Middle frontal gyrus (tissue), 1 donor: ENCODE data around the gene ZMYND19.
"Not testable (repeated sequence)": the region's sequence is repeated elsewhere in the genome, so short reads cannot be mapped to it uniquely, and the experiment has no call there.

Experiments used
- DNase-seq: peaks from one replicate; pipeline ENCODE4 v3.0.0-alpha.2; 2015; ENCODE audit warnings: low spot score; ENCODE audit errors: extremely low spot score

ZMYND19 gene

DNA sequence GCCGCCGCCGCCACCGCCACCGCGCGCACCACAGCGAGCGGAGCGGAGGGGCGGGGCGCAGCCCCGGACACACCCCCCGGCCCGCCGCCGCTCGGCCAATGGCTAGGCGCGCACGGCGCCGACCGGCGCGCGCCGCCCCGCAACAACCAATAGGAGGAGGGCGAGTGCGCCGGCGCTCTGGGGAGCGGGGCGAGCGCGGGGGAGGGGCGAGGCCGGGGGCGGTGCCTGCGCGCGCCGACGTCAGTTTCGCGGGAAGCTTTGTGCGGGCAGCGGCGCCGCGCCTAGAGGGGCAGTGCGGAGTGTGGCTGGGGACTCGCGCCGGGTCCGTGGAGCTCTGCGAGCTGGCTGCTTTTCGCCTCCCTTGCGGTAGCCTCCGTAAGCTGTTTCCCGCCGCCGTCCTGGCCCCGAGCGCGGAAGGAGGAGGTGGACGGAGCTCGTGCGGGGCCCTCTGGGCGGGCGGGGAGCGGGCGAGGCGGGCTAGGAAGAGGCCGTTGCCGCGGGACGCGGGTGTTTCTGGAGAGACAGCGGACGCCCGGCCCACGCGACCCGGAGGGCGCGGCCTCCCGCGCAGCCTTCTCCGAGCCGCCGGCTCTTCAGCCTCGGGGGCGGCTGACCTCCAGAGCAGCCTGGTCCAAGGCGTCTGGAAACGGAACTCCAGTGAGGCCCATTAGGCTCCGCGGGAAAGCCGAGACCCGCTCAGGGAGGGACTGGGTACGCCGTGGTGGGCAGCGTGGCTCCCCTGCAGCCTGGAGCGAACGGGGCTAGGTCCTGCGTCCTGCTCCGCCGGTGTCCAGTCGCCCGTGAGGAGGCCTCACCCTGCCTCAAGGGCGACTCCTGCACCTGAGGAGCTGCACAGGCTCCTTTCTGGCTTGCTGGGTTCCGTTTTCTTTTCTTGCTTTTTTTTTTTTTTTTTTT is at the start of gene ZMYND19:
TSS of gene ZMYND19 (minus strand) at position 44 of the 915 bp plus-strand sequence. CDS start 249 bp downstream, outside the sequence.
- peak; percentile 74 for DNase-seq

GRCh38 chr9:137639303-137640051 is 49.2 kb upstream of the ZMYND19 start:
- DNase-seq, result no peak

DNA sequence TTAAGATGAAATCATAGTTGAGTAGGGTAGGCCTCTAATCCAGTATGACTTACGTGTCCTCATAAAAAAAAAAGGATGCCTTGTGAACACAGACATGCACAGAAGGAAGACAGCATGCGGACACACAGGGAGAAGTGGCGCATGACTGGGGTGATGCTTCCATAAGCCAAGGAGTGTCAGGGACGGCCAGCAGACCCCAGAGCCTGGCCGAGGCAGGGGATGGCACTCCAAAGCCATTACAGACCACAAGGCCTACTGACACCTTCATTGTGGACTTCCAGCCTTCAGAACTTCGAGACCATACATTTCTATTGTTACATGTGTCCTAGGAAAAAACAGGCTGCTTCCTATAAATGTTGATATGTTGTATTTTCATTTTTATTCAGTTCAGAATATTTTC is 48.4 kb upstream of the ZMYND19 start:
- DNase-seq, result no peak

DNA sequence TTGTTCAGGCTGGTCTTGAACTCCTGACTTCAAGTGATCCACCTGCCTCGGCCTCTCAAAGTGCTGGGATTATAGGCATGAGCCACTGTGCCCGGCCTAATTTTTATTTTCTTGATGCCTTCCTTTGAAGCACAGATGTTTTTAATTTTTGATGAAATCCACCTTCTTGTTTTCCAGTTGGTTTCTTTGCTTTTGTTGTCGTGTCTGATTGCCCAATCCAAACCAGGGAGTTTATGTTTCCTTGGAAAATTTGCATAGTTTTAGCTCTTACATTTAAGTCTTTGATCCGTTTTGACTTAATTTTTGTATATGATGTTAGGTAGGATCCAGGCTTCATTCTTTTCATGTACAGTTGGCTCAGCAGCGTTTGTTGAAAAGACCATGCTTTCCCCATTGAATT is 43.7 kb upstream of the ZMYND19 start:
- no peak for DNase-seq

DNA sequence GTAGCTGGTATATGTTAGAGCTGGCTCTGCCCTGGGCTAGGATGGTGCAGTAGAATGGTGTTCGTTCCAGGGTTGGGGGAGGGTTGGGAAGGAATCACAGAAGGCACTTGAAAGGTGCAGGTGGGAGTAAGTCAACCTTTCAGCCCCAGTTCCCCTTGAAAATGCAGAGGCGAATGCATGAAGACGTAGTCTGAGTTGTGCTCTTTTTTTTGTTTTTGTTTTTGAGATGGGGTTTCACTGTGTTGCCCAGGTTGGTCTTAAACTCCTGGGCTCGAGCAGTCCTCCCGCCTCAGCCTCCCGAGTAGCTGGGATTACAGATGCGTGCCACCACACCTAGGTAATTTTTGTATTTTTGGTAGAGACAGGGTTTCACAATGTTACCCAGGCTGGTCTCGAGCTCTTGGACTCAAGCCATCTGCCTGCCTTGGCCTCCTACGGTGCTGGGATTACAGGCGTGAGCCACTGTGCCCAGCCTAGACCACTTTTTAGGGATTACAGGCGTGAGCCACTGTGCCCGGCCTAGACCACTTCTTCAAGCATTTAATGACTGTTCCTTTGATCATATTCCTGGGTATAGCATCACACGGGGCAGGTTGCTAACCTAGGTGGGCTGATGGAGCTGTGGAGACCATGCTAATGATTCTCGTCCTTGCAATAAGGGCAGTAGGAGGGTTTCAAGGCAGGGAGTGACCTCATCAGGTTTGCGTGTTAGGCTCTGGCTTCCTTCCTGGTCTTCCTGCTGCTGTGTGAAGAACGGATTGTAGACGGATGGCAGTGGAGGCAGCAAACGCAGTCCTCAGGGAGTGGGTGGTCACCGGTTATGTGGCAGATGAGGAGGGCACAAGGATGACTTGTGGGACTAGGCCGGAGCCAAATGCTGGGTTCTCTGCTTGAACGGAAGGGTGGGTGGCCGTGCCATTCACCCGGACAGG is 42.2 kb upstream of the ZMYND19 start:
- DNase-seq, result no peak

DNA sequence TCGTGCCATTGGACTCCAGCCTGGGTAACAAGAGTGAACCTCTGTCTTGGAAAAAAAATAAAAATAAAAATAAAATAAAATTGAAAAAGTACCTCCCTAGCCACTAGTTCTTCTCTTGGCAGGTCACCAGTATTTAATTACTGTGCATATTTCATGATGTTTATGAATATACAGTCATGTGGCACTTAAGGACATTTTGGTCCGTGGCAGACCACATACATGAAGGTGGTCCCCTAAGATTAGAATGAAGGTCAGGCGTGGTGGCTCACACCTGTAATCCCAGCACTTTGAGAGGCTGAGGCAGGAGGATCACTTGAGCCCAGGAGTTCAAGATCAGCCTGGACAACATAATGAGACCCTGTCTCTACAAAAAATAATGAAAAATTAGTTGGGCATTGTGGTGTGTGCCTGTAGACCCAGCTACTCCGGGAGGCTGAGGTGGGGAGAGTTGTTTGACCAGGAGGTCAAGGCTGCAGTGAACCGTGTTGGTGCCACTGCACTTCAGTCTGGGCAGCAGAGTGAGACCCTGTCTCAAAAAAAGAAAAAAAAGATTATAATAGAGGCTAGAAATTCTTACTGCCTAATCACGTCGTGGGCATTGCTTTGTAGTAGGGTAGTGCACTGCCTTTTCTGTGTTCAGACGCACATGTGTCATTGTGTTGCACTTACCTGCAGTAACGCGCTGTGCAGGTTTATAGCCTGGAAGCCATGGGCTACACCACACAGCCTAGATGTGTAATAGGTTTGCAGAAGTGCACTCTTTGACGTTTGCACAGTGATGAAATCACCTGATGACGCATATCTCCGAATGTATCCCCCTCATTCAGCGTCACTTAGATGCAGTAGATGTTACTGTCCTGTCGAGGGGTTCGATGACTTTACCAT is 41.3 kb upstream of the ZMYND19 start:
- no peak for DNase-seq

- DNase-seq, result no peak
These were observed 40.4 kb upstream of the ZMYND19 start for GRCh38 chr9:137630679-137631078.

DNA sequence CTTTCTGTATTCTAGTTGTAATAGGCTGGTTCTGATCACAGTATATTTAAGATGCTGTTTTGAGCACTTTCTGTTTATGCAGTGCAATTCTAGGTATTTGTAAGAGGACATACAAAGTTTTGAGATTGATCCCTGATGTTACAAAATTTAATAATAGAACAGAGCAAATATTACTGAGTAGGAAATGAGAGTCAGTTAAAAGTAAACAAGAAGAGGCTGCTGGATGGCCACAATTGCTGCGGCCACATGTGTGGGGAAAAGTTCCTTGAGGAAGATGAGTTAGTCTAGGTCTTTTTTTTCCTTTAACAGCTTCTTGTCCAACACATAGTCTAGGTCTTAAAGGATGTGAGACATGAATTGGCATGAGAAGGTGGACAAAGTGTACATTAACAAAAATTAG is 39.8 kb upstream of the ZMYND19 start:
- DNase-seq, result no peak

- not testable (repeated sequence) for DNase-seq
These were observed 37.1 kb upstream of the ZMYND19 start for GRCh38 chr9:137627406-137627805.

GRCh38 chr9:137626464-137626863 is 36.2 kb upstream of the ZMYND19 start:
- DNase-seq, result no peak

GRCh38 chr9:137622211-137622610 is 31.9 kb upstream of the ZMYND19 start:
- DNase-seq, result not testable (repeated sequence)

DNA sequence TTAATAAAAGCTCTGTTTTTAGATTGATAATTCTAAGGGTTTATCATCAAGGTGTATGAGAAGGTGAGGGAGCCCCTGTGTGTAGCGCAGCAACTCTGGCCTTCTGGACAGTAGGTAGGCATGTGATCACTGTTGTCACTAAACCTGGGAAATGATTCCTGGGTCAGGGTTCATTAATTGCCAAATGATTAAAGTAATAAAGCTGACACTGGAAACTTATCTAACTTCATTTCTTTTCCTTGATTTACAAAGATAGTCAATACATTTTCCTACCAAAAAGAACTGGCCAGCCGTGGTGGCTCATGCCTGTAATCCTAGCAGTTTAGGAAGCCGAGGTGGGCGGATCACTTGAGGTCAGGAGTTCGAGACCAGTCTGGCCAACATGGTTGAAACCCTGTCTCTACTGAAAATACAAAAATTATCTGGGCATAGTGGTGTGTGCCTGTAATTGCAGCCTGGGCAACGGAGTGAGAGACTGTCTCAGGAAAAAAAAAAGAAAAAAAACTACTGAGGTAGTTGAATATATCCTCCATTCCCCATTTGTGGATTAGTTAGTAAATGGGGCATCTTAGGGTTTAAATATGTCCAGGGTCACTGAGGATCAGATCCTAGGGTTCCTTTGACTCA is 30.9 kb upstream of the ZMYND19 start:
- DNase-seq, result no peak

DNA sequence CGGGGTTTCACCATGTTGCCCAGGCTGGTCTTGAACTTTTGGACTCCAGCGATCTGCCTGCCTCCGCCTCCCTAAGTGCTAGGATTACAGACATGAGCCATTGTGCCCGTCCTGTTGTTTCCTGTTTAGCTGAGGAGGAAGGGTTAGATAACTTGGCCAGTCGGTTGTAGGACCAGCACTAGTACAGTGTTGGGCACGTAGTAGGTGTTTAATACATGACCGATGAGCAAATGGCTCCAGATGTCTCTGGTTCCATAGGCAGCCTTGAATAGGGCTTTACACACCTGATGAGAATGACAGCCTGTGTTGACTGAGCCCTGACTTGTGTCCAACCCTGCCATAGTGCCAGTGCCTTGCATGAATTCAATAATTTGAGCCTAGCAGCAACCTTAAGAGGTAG is 30.3 kb upstream of the ZMYND19 start:
- DNase-seq, result no peak

GRCh38 chr9:137620048-137620405 is 29.7 kb upstream of the ZMYND19 start:
- DNase-seq, result no peak

DNA sequence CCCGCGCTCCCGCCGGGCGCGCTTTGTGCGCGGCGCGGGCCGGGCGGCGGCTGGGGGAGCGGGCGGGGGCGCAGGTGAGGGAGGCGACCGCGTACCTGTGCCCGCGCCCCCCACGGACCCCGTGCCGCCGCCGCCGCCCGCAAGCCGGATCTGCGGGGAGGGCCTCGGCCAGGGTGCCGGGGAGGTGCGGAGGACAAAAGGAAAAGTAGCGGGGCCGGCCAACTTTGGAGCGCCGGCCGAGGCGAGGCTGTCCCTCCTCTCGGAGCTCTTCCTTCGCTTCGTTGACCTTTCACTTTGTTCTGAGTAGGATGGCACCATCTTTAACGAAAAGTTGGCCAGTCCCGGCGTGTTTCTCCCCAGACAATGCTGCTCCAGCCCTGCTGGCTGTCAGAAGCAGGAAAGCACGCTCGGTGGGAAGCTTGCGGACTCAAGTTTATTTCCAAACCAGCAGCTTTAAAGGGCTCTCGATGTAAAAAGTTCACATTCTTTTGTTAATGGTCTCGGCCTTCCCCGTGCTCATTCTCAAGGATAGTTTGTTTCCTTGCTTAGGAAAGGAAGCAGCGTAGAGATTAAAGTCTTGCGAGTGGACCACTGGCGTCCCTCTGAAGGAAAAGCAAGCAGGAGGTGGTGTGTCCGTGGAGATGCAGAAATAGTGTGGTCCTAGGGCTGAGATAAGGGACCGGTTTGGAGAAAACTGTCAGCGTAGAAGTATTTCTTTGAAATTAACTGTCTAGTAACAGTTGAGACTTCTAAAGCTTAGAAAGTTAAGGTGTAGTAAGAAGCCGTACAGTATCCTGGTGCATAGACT is 29.1 kb upstream of the ZMYND19 start:
- DNase-seq, result no peak

- DNase-seq, result peak; percentile 81
These were observed 28.1 kb upstream of the ZMYND19 start, which contains the start of gene EHMT1 for GRCh38 chr9:137618105-137619067. TSS of gene EHMT1 (plus strand) at chr9:137619005. CDS start at chr9:137619029, 24 bp downstream.

DNA sequence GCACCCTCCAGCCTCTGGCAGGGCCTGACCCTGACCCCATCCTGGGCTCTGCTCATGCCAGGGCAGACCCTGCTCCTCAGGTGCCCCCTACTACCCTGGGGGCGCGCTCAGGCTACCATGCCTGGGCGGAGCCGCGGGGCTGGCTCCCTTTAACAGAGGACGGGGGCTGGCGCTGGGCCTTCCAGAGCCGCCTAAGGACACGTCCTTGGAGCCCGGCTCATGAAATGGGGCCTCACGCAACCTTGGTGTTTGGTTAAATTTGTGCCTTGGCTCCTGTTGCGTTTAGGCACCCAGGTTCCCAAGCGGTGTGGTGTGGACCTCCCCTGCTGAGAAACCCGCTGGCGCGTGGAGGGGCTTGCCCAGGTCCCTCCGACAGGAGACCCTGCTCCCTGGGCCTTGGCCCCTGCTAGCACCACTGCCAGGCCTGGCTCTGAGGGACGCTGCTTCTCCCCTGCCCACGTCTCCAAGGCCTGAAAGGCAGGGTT is 25.1 kb upstream of the ZMYND19 start:
- no peak for DNase-seq
